GM18499 (cell line): ENCODE results near the gene ZNF683.
"Not testable (repeated sequence)": the region's sequence is repeated elsewhere in the genome, so short reads cannot be mapped to it uniquely, and the experiment has no call there.

Experiments
- ATAC-seq: cut with Tn5 transposase; IDR thresholded peaks from one replicate; pipeline ENCODE4 v1.9.1; 2021; ENCODE audit warnings: moderate number of reproducible peaks; ENCODE audit not compliant: insufficient read depth, unreplicated experiment

Gene ZNF683

DNA sequence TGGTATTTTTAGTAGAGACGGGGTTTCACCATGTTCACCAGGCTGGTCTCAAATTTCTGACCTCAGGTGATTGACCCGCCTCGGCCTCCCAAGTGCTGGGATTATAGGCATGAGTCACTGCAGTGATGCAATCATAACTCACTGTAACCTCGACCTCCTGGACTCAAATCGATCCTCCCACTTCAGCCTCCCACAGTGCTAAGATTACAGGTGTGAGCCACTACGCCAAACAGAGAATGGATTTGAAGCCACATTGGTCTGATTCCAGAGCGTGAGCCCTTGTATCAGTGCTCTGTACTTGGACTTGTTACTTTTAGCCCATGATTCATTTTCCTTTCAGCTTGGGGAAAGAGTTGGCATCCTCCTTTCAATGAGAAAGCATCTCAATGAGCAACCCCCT lies 14.9 kb upstream of the ZNF683 start:
- ATAC-seq, result no peak

DNA sequence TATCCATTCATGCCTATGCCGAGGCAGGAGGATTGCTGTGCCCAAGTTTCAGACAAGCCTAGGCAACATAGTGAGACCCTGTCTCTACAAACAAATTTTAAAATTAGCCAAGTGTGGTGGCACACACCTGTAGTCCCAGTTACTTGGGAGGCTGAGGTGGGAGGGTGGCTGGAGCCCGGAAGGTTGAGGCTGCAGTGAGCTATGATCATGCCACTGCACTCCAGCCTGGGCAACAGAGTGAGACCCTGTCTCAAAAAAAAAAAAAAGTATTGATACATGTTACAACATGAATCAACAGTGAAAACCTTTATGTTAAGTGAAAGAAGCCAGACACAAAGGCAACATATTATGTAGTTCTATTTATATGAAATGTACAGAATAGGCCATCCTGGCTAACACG lies 12.5 kb upstream of the ZNF683 start:
- not testable (repeated sequence) for ATAC-seq

DNA sequence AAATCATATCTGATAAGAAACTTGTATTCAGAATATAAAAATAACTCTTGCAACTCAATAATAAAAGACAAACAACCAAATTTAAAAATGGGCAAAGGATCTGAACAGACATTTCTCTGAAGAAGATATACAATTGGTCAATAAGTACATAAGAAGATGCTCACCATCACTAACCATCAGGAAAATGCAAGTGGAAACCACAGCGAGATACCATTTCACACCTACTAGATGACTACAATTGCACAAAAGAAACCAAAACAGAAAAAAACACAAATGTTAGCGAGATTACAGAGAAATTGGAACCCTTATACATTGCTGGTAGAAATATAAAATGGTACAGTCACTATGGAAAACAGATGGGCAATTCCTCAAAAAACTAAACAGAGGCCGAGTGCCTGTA lies 11.5 kb upstream of the ZNF683 start:
- ATAC-seq, result no peak

DNA sequence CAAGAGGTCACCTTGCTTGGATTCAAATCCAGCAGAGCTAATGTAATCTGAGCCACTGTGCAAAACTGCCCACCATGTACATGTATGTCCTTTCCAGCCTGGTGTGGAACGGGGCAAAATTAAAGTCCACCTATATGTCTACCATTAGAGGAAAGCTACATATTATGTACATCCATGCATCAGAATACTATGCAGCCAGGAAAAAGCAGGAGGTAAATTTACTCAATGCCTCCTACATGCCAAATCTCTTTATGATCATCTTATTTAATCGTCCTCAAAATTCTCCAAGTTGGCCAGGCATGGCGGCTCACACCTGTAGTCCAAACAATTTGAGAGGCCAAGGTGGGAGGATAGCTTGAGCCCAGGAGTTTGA lies 6.3 kb upstream of the ZNF683 start:
- ATAC-seq, result no peak

DNA sequence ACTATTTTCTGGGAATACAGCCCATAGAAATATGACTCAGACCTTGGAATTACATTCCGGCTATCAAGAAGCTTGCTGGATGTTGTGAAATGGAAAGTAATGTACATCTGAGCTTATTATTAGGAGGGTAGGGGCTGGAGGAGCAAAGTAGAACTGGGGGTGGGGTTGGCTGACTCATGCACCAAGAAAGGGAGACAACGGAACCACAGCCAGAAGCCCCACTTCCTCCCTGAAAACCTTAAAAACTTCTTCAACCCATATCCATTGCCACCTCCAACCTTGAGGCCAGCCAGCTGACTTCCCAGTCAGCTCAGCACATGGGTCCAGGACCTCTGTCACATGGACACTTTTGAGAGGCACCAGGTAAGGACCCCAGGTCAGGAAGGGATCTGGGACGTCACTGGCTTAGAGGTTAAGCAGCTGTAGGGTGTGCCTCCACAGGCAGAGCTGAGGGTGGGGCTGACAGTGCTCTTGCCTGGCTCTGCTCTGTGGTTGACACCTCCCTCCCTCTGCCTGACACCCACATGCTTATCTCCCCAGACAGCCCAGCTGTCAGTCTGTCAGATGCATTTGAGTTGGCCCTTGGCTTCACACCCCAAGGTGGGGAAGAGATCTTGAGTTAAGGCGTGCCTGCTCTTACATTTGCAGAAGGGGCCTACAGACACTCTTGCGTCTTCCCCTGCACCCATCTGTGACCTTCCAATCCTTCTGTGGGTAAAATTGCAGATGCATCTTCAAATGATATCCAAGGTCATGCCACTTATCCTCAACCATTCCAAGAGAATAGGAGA lies 5.7 kb upstream of the ZNF683 start:
- peak; percentile 75 for ATAC-seq

DNA sequence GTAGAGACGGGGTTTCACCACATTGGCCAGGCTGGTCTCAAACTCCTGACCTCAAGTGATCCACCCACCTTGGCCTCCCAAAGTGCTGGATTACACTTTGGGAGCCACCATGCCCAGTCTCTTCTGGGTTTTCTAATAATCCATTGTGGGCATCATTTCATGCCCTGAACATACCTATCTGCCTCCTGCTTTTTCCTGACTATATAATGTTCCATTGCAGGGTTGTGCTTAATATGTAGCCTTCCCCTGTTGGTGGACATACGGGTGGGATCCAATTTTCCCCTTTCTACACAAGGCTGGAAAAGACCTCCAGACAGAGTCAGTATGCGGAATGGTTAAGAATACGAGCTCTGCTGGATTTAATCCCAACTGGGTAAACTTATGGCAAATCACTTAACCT lies 3.5 kb upstream of the ZNF683 start:
- ATAC-seq, result no peak

DNA sequence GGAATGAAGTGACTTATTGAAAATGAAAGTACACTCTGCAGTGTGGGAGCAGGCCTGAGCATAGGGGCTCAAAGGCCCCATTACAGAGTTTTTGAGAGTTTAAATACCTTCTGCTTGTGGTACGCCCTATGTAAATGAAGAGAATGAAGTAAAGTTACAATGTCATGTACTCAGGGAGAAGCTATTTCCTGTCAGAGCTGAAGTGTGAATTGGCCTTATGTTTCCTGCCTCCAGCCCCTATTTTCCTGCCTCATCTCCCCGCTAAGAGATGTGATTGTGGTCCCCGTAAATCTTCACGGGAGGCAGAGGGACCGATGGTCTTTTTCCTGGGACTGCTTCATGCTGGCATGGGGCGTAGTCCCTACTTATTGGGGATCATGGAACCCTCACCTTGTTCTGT lies 2.5 kb upstream of the ZNF683 start:
- no peak for ATAC-seq

DNA sequence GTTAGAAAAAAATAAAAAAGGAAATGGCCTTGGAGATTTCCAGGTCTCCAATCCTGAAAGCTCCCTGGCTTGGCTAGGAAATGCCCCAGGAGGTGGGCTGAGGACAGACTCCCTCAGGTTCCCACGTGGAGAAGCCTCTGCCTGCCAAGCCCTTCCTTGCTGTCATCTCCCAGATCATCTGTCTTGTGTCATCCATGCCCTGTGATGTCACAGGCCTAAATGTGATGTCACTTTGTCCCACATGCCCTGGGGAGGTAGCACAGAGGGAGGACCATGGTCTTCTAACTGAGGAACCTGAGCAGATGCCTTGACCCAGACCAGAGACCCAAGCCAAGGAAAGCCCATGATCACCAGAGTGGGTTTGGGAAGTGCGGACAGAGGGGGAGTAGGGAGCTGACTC lies 1.8 kb upstream of the ZNF683 start:
- not testable (repeated sequence) for ATAC-seq

DNA sequence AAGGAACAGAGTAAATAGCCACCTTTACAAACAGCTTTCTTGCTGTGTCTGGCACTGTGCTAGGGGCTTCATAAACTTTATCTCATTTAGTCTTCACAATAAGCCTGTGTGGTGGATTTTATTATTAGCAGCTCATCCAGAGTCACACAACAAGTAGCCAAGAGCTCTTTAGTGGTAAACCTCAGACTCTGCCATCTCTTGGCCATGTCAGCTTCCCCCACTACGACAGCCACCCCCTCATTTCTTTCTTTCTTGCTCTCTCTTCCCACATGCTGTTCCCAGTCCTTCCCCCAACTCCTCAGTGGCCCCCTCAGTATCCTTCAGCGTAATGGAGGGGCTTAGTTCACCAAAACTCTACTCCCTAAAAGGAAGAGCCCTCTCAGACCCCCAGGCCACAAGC lies 1.2 kb upstream of the ZNF683 start:
- no peak for ATAC-seq

DNA sequence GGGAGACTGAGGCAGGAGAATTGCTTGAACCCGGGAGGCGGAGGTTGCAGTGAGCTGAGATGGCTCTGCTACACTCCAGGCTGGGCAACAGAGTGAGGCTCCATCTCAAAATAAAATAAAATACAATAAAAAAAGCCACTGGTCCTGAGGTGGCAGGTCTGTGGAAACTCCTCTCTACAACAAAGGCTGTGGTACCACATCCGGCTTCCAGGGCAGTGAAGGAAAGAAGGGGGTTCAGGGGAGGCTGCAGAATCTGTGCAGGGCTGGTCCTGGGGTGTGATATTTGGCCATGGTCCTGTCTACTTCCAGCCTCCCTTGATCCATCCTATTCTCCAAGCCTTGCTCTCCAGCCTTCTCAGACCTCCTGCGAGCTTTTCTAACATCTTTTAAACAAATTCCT lies 731 bp upstream of the ZNF683 start:
- ATAC-seq, result no peak

DNA sequence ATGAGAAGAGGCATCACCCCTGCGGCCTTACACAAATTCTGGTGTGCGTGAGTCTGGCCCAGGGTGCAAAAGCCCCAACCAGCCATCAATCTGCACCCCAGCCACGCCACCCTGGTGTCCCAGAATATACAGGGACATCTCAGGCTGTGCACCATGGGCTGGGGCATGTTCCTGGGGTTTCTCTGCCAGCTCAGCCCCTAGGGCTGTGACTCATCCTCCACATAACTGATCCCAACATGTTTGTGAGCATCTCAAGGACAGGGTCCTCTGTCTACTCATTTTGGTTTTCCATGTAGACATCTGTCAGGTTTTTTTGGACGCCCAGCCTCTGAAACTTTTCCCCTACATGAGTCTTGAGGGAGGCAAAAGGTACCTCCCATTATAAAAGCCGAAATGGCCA lies 511 bp downstream of the ZNF683 start:
- no peak for ATAC-seq

DNA sequence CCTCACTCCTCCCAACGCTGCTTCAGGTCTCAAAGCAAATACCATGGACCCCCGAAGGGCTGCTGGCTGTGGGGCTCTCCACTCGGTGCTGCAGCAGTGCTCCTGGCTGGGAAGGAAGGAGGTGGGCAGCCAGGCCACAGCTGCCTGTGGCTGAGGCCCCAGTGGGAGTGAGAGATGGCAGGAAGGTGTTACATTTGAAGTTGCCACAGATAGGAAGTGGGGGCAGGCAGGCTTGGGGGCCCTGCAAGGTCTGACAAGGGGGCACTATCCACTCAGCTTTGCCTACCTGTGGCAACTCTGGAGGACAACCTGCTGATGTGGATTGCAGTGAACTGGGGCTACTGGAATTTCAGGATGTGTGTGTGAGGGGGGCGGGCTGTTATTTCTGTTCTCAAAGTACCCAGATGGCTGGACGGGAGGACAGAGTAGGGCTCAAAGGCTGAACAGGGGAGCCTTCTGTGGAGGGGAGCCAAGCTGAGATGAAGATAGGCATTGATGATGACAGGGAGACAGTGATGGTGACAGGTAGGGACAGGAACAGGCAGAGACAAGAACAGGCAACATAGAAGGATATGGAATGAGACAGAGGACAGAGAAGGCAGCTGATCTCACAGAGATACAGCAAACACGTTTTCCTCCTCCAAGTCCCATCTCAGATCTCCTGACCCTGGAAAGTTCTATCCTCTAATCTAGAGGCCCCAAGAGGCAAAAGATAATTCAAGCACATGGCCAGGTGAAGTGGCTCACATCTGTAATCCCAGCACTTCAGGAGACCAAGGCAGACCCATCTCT lies 1.8 kb downstream of the ZNF683 start:
- no peak for ATAC-seq

DNA sequence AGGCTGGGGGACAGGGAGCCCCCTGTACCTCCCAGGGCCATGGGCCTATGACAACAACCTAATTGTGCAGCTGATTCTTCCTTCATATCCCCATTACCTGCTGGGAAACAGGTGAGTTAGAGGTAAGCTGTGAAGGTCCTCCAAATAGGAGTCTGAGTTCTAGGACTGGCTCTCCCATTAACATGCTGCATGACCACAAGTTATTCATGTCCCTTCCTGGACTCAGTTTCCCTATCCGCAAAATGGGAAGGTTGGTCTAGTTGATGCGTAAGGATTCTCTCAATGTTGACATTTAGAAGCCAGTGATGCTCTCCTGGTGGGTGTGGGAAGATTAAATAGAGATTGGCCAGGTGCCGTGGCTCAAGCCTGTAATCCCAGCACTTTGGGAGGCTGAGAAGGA lies 4.1 kb downstream of the ZNF683 start:
- ATAC-seq, result no peak

DNA sequence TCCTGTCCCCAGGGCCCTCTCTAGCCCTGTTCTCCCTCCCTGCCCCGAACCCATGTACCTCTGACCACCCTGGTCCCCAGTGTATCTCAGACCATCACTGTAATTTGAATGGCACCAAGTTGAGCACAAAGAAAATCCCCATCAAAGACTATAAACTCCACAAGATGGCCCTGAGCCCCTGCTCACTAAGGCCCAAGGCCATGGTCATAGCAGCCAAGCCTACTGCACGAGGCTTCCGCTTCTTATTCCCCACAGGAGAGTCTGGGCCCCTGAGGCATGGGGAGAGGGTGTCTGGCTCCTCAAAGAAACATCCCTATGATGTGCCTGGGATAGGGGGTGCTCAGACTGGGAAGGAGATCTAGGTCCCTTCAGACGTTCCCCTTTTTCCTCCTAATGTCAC lies 4.5 kb downstream of the ZNF683 start:
- no peak for ATAC-seq

DNA sequence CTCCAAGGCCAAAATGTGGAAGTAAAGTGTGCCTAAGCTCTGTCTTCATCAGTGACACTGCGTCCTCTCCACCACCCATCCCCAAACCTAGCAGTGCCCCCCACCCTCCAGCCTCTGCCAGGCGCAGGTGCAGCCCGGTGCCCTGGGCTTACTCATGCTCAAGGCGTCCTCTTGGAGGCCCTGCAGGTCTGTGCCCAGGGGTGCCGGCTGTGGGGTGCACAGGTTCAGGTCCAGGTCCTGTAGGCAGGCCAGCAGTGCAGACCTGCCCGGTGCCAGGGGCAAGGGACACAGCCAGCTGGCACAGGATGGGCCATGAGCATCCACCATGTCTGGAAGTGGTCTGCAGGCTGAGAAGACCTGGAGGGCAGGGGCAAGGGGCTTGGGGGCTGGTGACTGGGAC lies 5.1 kb downstream of the ZNF683 start:
- no peak for ATAC-seq

DNA sequence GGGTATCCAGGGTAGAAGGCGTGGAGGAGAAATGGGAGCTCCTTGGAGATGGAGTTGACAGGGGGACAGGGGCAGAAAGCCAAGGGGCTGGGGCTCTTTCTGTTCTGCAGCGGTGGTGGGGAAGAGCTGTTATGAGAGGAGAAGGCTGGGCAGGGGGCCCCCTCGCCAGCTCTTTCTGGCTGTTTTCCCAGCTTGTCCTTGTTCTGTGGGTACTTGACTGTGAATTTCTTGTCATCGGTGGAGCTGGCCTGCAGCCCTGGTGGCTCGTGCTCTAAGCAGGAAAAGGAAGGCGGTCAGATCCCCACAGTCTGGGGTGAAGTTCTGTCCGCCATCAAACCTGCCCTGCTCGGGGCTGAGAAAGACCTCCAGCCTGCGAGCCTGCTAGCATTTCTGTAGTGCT lies 7.6 kb downstream of the ZNF683 start:
- no peak for ATAC-seq

DNA sequence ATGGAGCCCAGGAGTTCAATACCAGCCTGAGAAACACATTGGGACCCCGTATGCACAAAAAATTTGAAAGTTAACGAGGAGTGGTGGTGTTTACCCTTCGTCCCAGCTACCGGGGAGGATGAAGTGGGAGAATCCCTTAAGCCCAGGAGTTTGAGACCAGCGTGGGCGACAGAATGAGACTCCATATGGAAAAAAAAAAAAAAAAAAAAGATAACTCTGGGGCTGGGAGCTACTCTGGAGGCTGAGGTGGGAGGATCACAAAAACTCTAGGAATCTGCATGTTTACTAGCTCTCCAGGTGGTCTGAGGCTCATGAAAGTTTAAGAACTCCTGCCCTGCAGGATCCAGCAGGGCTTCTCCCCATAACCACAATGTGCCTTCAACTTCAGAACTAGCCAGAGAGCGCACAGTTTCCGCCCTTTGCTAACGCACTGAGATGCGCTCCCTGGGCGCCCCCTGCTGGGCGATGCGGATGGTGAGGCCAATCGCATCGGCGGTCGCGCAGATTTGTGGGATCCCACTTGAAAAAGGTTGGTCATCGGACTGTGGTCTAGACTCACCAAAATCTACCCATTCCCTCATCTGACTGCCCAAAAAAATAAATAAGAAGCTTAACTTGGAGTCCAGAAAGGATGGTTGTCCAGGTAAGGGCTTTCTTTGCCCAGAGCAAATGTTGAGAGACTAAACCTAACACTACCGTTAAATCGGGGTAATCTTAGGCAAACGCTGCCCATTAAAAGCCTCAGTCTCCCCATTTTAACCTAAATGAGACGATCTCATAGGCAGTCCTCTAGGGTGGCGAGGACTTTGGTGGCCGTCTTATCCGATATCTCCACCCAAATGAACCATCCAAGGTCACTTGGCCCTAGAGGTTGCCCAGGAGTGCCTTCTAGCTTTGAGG lies 8.8 kb downstream of the ZNF683 start:
- no peak for ATAC-seq

DNA sequence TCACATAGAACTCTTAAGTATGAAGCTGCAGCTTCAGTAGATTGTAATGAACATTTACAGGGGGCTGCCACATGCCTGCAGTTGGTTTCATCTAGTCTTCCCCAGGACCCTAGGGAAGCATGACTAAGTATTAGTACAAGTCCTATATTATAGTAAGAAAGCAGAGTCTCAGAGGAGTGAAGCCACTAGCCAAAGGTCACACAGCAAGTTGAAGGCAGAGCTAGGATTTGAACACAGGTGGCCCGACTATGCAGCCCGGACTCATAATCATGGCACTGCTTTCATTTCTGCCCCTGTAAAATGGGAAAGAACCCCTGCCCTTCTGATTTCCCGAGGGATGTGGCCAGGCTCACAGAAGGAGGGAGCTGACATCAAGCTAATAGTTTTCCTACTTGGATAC lies 10.2 kb downstream of the ZNF683 start:
- no peak for ATAC-seq

DNA sequence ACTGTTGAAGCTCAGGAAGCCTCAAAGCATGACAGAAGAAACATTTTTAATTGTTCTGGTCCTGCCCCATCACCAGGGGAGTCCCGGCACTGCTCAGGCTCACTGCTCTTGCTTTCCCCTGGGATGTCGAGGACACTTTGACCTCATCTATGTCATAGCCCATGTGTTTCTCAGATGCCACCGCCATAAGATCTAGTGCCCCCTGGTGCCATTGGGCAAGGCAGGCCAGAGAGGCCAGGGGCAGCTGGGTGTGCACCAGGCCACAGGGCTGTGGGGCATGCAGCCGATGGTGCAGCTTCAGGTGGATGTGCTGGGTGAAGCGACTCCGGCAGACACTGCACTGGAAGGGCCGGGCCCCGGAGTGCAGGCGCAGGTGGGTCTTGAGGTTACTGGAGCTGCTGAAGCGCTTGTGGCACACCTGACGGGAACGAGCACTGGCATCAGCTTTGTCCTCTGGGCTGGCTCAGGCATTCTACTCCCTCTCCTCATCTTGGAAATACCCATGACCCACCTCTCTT lies 10.9 kb downstream of the ZNF683 start:
- ATAC-seq, result no peak

DNA sequence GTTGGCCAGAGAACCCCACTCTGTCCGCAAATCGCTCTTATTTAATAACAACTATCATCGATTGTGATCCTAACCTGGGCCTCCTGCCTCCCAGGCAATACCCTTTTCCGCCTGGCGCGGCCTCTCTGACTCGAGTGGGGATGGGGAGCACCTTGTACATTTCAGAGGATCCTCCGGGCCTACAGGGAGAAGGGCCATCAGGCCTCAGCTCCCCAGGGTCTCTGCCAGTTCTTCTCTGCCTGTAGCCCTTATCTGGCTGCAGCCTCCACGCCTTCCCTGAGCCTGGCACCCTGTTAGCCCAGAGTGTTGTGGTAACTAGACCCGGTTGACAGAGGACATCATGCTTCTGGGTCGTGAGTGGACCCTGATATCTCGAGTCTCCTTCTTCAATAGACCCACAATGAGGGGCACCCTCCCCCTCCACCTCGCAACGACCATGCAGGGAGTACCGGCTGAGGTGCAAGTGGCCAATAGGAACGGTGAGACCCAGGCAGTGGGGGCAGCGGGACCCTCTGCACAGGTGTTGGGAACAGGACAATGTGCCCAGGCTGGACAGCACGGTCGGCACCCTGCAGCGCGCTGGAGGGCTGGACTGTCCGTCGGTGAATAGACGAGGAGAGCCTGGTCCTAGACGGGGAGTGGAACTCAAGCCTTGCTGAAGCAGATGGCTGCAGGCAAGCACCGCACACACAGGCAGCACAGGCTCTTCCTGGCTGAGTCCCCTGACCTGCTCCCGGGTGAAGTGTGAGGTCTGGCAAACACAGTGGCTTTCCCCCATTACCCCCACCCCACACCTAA lies 11.5 kb downstream of the ZNF683 start:
- ATAC-seq, result no peak
